Activated CD8-positive, alpha-beta memory T cell treated with anti-CD3 and anti-CD28 coated beads for 4 hours (primary cell): ENCODE data around the gene VSIG10L.
A peak's percentile ranks its signal among the peaks of the same experiment; 100 is the strongest.

Source experiments
- DNase-seq, 2 donors: peaks; one replicate each; pipeline ENCODE4 v3.0.0-alpha.2; 2020; ENCODE audit warnings: low read depth in 2 of 2

Gene VSIG10L

GRCh38 chr19:51365211-51365964, 23.4 kb upstream of the VSIG10L start:
- no peak for DNase-seq

DNA sequence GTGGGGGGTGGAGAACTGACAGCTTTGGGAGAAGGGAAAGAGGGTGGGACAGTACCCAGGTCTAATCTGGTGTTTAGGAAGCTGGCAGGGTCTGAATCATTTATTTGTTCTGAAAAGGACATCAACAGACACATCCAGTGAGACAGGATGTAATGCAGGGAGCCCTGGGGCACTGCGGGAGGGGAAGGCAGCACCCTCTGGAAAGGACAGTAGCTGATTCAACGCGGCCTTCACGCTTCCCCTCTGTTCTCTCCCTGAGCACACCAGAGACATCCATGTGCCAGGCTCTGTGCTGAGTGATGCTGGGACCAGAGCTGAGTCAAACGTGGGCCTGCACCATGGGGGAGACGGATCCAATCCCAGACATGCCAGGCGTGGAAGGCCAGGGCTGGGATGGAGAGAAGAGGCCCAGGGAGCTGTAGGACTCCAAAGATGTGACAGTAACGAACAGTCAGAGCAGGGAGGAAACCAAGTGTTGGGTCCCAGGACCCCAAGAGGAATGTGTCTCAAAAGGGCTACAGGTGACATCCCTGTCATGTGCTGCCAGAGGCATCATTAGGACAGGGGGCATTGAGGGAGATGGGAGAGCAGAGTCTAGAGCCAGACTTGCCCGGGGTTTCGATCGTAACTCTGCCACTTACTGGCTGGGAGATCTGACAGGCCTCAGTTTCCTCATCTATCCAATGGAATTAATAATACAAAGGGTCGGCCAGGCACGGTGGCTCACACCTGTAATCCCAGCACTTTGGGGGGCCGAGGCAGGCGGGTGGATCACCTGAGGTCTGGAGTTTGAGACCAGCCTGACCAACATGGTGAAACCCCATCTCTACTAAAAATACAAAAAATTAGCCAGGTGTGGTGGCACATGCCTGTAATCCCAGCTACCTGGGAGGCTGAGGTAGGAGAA, 22.5 kb upstream of the VSIG10L start:
- no peak for DNase-seq

DNA sequence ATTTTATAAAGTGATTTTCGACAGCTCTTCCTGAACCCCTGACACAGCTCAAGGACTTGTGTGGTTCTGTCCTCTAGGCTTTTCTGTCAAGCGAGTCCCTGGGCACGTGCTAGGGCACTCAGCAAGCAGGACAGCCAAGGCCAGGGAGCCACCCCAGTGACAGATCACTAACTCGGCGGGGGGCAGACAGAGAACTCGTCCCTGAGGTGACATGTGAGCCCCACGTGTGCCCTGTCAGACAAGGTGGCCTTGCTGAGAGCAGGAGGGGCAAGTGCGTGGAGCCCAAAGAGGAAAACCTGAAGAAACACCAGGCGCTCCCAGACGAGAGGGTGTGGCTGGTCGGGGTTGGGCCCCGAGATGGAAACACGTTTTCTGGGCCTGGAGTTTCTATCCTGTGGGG, 19.3 kb upstream of the VSIG10L start:
- no peak for DNase-seq

GRCh38 chr19:51359294-51359693, 17.4 kb upstream of the VSIG10L start:
- no peak for DNase-seq

GRCh38 chr19:51357952-51358351, 16.0 kb upstream of the VSIG10L start:
- no peak for DNase-seq

DNA sequence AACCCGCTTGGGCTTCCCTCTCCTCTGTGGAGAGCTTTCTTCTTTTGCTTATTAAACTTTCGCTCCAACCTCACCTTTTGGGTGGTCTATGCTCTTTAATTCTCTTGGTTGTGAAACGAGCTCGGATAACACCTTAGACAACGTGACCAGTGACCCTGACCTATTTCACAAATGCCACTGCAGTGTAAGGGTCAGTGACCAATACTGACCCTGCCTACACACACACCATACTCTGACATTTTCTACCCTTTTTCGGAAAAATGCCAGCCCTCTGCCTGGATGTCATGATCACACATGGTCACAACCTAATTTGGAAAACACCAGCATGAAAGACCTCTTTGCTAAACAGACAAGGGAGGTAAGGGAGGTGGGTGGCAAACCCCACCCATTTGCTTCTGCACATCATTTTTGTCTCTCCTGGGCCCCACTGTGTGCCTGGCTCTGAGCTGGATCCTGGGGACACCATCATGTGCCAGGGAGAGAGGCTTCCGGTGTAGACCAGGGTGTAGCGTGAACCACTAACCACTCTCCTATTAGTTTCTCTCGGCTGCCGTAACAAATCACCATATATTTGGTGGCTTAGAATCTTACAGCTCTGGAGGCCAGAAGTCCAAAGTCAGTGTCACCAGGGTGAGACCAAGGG, 14.3 kb upstream of the VSIG10L start:
- no peak for DNase-seq

DNA sequence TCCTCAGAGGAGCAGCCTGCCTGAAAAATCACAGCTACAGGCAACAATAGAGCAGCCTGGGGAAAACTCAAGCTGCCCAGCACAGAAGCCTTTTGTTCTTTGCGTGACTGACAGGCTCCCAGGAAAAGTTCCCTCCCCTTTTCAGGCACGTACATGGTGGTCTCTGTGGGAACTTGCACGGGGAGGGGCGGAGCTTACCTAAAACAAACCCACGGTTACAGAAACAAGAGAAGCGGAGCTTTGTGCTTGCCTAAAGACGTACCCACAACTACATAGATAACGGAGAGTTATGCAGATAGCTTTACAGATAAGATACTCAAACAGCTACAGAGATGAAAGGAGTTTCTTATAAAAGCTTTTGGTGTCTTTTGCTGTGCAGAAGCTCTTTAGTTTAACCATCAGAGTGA, 12.8 kb upstream of the VSIG10L start:
- DNase-seq: no peak

GRCh38 chr19:51354103-51354741, 12.3 kb upstream of the VSIG10L start:
- DNase-seq: no peak

GRCh38 chr19:51352783-51353360, 10.9 kb upstream of the VSIG10L start:
- DNase-seq: no peak

- DNase-seq: no peak
These were observed 9.5 kb upstream of the VSIG10L start for GRCh38 chr19:51351266-51351990.

DNA sequence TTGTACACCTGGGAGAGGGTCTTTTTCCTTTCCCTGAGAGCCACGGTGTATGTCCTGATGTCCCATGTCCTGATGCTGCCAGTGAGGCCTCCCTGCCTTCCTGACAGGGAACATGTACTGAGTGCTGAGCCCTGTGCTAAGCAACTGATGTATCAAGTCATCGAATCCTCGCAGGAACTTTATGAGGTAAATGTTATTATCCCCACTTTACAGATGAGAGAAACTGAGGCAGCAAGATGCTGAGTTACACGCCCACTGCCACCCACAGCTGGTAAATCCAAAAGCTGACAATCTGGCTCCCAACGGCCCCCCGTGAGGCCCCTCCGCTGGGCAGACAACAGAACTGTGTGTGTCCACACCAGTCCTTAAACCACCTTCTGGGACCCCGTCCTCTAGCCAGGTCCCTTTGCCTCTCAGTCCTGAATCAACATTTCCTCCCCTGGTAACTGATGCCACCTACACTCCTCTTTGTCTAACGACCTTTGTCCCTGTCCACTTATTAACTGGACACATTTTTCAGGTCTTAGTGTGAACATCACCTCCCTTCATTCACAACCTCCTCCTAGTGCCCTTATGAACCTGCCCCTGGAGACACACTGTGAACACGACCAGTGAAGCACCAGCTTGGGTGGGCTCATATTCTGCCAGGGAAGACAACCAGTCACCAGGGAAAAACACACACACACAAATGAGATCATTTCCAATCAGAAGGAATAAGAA, 5.4 kb upstream of the VSIG10L start:
- DNase-seq: no peak

- DNase-seq: no peak
These were observed 4.8 kb upstream of the VSIG10L start for GRCh38 chr19:51346742-51347141.

DNA sequence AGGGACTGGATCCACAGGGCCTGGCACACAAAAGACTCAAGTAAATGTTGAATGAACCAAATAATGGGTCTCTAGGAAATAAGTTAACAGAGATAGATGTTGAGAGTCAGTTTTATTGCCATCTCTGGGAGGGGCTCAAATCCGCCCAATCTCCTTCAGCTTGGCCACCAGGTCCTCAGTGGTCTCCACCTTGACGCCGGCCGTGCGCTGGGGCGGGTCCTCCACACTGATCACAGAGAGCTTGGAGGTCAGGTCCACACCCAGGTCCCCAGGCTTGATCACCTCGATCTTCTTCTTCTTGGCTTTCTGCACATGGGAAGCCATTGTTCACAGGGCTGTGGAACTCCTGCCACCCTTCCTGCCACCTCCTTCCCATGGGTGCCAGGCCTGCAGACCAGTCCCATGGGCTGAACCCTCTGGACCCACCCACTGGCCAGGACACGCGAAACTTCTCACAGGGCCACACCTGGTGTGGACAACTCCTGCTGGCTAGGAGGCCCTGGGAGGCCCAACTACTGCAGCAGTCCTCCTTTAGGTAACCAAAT, 3.2 kb upstream of the VSIG10L start:
- DNase-seq: no peak

GRCh38 chr19:51342631-51343569, 961 bp upstream of the VSIG10L start:
- DNase-seq: no peak

GRCh38 chr19:51341066-51341465, 873 bp downstream of the VSIG10L start:
- no peak for DNase-seq

DNA sequence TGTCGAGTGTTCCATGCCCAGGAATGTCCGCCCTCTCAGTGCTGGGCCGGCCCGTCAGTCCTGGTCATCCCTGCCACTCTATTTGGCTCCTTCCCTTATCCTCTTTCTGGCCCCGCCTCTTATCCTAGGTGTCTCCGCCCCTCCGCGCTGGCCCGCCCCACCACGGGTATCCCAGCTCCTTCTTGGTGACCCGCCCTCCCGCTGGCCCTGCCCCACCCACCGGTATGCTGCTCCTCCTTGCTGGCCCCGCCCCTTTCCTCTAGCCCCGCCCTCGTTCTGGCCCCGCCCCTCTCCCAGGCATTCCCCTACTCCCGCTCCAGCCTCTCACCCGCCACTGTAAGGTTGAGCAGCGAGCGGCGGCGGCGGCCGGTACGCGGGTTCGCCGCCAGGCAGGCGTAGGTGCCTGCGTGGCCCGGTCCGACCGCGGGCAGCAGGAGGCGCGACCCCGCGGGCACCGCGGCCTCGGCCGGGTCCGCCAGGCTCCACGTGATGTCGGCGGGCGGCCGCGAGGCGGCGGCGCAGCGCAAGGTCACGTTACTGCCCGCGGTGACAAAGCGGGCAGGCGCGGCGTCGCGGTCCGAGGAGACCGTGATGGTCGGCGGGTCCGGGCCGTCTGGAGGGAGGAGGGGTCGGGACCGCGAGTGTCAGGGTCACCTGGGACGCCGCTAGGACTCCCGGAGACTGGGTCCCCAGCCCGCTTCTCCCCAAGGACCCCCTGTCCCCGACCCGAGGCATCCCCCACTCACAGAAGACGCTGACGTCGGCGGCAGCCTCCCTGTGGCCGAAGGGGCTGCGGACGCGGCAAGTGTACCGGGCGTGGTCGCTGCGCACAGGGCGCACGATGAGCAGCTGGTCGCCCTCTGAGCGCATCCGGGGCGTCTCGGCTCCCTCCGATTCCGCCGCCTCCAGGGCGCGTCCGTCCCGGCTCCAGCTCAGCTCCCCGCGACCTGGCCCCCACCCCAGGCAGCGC, 2.0 kb downstream of the VSIG10L start:
- peak; percentile 82 to 87 for DNase-seq

GRCh38 chr19:51339313-51339686, 2.6 kb downstream of the VSIG10L start:
- DNase-seq: no peak
